LHCN-M2 (cell line): Measurements from ENCODE around the gene NUMBL. TPM values are rescaled to one million over a fixed set of nuclear protein-coding genes. Genes with fewer than 3 reads are reported as not detected.
"Not testable (repeated sequence)": the region's sequence is repeated elsewhere in the genome, so short reads cannot be mapped to it uniquely, and the experiment has no call there.

Source experiments
- DNase-seq: peaks from one replicate; pipeline ENCODE4 v3.0.0-alpha.2; 2012; ENCODE audit warnings: low read depth
- total RNA-seq: library from RNA; depleted of rRNA; stranded (reverse); fragments of >200 nt; gene quantifications from 2 replicates; pipeline ENCODE4 v1.2.3, GENCODE V29; 2014

Gene NUMBL
- total RNA-seq, 1 experiment from 2014 or later = 41.3 TPM

DNA sequence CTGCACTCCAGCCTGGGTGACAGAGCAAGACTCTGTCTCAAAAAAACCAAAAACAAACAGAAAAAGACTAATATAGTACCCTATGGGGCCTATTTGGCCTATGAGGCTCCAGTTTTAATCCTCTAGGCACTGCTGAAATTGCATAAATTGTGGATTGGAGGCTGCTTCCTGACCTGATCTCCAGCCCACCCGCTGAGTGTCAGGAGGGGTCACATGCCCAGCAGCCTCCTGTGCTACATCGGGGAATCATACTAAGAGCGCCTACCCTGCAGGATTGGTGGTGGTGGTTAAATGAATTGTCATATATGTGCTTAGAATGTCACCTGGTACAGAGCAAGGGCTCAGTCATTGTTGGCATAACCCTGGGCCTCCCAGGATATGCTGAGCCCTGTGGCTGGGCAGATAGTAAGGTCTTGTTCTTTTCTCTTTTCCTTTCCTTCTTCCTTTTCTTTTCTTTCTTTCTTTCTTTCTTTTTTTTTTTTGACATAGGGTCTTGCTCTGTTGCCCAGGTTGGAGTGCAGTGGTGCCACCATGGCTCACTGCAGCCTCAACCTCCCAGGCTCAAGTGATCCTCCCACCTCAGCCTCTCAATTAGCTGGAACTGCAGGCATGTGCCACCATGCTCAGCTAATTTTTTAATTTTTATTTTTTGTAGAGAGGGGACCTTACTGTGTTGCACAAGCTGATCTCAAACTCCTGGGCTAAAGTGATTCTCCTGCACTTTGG is 58.0 kb downstream of the NUMBL start:
- no peak for DNase-seq

DNA sequence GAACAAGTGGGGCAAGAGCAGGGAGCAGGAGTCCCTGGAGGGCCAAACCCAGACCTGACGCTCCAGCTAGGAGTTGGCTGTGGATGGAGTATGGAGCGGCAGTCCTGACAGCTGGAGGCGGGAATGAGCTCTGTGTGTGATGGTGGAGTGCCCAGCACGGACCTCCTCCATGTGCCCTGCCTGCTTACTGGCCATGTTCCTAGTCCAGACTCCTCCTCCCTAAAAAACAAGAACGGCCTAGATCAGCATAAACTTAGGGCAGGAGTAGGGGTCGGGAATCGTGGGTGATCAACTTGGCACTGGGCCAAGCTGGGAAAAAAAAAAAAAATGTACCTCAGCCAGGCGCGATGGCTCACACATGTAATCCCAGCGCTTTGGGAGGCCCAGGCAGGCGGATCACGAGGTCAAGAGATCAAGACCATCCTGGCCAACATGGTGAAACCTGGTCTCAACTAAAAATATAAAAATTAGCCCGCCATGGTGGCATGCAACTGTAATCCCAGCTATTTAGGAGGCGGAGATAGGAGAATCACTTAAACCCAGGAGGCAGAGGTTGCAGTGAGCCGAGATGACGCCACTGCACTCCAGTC is 59.8 kb downstream of the NUMBL start:
- no peak for DNase-seq

- no peak for DNase-seq
These were observed 61.1 kb downstream of the NUMBL start for GRCh38 chr19:40629346-40629745.

- DNase-seq = no peak
These were observed 62.8 kb downstream of the NUMBL start for GRCh38 chr19:40627486-40628279.

DNA sequence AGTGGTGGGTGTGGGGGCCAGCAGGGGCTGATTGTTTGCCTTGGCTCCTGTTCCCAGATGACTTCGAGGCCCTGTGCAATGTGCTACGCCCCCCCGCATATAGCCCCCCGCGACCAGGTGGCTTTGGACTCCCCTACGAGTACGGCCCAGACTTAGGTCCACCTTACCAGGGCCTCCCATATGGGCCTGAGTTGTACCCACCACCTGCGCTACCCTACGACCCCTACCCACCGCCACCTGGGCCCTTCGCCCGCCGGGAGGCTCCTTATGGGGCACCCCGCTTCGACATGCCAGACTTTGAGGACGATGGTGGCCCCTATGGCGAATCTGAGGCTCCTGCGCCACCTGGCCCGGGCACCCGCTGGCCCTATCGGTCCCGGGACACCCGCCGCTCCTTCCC is 63.5 kb downstream of the NUMBL start:
- no peak for DNase-seq

DNA sequence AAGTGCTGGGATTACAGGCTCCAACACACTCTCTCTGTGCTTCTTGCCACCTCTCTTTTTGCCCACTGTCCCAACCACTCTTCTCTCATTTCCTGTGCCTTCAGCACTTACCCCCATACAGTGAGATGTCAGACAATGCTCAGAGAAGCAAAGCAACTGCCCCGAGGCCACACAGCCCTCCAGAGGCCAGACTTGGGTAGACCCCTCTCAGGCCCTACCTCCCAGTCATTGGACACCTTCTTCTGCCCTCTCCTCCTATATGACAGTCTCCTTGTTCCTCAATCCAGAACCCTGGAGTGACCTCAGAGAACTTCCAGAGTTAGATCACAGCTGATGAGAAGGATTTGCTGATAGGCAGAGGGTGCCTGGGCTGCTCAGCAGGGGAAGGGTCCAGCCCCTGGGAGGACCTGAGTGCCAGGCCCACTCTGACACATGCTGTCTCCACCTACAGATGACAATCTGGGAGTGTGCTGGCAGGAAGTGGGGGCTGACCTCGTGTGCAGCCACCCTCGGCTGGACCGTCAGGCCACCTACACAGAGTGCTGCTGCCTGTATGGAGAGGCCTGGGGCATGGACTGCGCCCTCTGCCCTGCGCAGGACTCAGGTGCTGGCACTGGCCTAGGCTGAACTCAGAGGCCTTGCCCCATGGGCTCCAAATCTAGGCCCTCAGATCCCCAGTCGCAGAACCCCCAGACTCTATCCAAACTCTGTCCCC is 64.9 kb downstream of the NUMBL start:
- DNase-seq = no peak

DNA sequence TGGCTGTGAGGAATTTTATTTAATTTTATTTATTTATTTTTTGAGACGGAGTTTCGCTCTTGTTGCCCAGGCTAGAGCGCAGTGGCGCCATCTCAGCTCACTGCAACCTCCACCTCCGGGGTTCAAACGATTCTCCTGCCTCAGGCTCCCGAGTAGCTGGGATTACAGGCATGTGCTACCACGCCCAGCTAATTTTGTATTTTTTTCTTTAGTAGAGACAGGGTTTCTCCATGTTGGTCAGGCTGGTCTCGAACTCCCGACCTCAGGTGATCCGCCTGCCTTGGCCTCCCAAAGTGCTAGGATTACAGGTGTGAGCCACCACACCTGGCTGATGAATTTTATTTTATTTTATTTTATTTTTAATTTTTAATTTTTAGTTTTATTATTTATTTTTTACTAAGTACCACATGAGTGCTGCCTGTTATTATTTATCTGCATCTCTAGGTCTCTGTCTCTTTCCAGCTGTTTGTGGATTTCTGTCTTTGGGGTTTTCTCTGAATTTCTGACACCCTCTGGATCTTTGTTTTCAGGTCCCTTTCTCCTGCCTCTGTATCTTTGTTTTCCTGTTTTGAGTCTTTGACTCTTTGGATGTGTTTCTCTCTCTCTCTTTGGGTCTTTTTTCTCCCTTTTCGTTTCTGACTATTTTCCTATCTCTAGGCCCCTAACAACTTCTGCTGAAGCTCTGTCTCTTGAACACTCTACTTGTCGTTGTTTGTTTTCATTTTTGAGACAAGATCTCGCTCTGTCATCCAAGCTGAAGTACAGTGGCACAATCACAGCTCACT is 65.9 kb downstream of the NUMBL start:
- DNase-seq = not testable (repeated sequence)

- no peak for DNase-seq
These were observed 66.8 kb downstream of the NUMBL start for GRCh38 chr19:40623403-40624251.

GRCh38 chr19:40622773-40623075 is 67.7 kb downstream of the NUMBL start:
- DNase-seq = no peak

GRCh38 chr19:40621966-40622772 is 68.3 kb downstream of the NUMBL start:
- no peak for DNase-seq

GRCh38 chr19:40621283-40621682 is 69.2 kb downstream of the NUMBL start:
- DNase-seq = no peak

DNA sequence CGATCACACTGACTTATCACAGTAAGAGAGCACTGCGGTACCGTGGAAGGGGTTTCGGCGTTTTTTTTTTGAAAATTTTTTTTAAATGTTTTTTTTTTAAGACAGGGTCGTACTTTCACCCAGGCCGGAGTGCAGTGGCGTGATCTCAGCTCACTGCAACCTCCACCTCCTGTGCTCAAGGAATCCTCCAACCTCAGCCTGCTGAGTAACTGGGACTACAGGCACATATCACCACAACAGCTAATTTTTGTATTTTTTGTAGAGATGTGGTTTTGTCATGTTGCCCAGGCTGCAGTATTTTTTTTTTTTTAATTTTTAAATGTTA is 70.3 kb downstream of the NUMBL start:
- DNase-seq = no peak

- no peak for DNase-seq
These were observed 70.9 kb downstream of the NUMBL start for GRCh38 chr19:40619333-40620160.

DNA sequence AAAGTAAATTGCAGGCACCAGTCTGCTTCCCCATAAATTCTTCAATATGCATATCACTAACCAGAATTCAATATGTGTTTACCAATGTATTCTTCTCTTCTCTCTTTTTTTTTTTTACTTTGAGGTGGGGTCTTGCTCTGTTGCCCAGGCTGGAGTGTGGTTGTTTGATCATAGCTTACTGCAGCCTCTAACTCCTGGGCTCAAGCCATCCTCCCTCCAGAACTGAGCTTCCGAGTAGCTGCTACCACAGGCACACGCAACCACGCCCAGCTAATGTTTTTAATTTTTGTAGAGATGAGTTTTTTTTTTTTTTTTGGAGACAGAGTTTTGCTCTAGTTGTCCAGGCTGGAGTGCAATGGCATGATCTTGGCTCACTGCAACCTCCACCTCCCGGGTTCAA is 72.5 kb downstream of the NUMBL start:
- DNase-seq = no peak

GRCh38 chr19:40616941-40617340 is 73.5 kb downstream of the NUMBL start:
- no peak for DNase-seq

DNA sequence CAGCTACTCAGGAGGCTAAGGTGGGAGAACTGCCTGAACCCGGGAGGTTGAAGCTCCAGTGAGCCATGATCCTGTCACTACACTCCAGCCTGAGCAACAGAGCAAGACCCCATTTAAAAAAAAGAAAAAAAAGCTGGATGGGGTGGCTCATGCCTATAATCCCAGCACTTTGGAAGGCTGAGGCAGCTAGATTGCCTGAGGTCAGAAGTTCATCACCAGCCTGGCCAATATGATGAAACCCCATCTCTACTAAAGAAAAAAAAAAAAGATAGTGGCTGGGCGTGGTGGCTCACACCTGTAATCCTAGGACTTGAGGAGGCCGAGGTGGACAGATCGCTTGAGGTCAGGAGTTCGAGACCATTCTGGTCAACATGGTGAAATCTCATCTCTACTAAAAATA is 74.3 kb downstream of the NUMBL start:
- no peak for DNase-seq
